ENCODE measurements around the gene CTBP2.

- no peak for TF ChIP-seq CTCF (IDR thresholded peaks at IDR 0.05; ENCODE audit: insufficient read depth, low read length, poor library complexity, severe bottlenecking)
- TF ChIP-seq EZH2phosphoT487 (conservative IDR thresholded peaks at IDR 0.05; ENCODE audit: low read length): no peak
Observed at GRCh38 chr10:125187238-125188194, 27.2 kb upstream of the CTBP2 start.
